Measurements from ENCODE around the gene TRIO.
A peak's percentile ranks its signal among the peaks of the same experiment; 100 is the strongest.

Gene TRIO

GRCh38 chr5:14123551-14123950 is 19.6 kb upstream of the TRIO start:
- DNase-seq: no peak

- no peak for DNase-seq
Observed at GRCh38 chr5:14123974-14124482, 19.1 kb upstream of the TRIO start.

- no peak for DNase-seq
Observed at GRCh38 chr5:14125262-14125661, 17.9 kb upstream of the TRIO start.

DNA sequence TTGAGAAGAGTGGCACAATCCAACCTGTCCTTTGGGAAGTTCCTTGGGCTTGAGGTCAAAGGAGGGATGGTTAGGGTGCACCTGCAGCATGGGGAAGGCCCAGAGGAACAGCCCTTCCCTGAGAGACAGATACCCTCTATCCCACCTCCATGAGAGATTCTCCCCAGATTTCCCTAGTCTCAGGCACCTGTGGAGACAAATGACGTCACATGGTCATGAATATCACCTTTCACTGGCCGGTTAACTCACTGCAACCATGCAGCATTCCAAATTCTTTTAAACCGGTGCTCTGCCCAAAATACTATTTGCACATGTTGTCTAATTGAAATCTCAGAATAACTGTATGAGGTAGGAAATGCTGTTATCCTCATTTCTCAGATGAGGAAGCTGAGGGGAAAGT is 15.6 kb upstream of the TRIO start:
- DNase-seq: no peak

GRCh38 chr5:14128079-14128478 is 15.1 kb upstream of the TRIO start:
- no peak for DNase-seq

- DNase-seq: no peak
Observed at GRCh38 chr5:14129123-14129522, 14.0 kb upstream of the TRIO start.

GRCh38 chr5:14131855-14132503 is 11.2 kb upstream of the TRIO start:
- no peak for DNase-seq

DNA sequence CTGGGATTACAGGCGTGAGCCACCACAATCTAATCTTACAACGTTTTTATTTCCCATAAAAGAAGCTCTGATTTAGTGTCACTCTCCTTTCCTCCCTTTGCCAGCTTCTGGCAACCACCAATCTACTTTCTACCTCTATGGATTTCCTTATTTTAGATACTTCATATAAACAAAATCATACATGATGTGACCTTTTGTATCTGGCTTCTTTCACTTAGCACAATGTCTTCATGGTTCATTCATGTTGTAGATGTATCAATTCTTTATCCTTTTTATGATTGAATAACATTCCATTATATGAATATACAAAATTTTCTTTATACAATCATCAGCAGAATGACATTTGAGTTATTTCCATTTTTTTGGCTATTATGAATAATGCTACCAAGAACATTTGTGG is 9.7 kb upstream of the TRIO start:
- DNase-seq: no peak

GRCh38 chr5:14134083-14134482 is 9.1 kb upstream of the TRIO start:
- no peak for DNase-seq

GRCh38 chr5:14134771-14135170 is 8.4 kb upstream of the TRIO start:
- no peak for DNase-seq

DNA sequence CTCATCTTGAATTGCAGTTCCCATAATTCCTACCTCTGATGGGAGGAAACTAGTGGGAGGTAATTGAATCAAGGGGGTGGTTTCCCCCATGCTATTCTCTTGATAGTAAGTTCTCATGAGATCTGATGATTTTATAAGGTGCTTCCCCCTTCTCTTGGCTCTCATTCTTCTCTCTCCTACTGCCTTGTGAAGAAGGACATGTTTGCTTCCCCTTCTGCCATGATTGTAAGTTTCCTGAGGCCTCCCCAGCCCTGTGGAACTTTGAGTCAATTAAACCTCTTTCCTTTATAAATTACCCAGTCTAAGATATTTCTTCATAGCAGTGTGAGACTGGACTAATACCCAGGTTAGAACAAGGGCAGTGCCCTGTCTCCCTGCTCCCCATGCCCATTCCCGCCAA is 7.5 kb upstream of the TRIO start:
- DNase-seq: no peak

DNA sequence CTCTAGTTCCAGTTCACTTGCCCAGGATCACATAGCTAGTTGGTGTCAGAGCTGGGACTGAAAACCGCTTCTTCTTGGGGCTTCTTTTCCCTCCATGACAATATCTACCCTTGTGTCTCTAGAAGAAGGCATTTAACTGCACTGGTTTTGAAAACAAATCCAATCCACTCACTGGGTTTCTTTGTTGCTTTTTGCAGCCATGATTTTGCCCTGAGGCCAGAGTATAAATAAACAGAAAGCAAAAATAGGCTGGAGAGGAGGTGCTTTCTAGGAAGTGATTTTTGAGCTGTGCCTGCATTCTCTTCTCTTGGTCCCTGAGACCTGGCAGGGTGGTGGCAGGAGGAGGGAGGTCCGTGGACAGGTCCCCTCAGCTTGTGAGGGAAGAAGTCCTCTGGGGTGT is 6.9 kb upstream of the TRIO start:
- no peak for DNase-seq

GRCh38 chr5:14138608-14139540 is 4.3 kb upstream of the TRIO start:
- DNase-seq: no peak

GRCh38 chr5:14141764-14142163 is 1.4 kb upstream of the TRIO start:
- DNase-seq: no peak

- DNase-seq: no peak
Observed at GRCh38 chr5:14142202-14142826, 828 bp upstream of the TRIO start.

DNA sequence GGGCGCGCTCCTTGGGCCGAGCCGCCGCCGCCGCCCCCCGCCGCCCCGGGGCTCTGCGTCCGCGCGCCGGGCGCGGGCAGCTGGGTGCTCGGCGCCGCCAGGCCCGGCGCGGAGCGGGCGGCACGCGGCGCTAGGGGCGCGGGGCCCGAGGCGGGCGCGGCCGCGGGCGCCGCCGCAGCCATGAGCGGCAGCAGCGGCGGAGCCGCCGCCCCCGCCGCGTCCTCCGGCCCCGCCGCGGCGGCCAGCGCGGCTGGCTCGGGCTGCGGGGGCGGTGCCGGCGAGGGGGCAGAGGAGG is 351 bp downstream of the TRIO start:
- no peak for DNase-seq

GRCh38 chr5:14143841-14144585 is 871 bp downstream of the TRIO start:
- DNase-seq: no peak

GRCh38 chr5:14144586-14145434 is 1.7 kb downstream of the TRIO start:
- DNase-seq: peak; percentile 58 to 94

DNA sequence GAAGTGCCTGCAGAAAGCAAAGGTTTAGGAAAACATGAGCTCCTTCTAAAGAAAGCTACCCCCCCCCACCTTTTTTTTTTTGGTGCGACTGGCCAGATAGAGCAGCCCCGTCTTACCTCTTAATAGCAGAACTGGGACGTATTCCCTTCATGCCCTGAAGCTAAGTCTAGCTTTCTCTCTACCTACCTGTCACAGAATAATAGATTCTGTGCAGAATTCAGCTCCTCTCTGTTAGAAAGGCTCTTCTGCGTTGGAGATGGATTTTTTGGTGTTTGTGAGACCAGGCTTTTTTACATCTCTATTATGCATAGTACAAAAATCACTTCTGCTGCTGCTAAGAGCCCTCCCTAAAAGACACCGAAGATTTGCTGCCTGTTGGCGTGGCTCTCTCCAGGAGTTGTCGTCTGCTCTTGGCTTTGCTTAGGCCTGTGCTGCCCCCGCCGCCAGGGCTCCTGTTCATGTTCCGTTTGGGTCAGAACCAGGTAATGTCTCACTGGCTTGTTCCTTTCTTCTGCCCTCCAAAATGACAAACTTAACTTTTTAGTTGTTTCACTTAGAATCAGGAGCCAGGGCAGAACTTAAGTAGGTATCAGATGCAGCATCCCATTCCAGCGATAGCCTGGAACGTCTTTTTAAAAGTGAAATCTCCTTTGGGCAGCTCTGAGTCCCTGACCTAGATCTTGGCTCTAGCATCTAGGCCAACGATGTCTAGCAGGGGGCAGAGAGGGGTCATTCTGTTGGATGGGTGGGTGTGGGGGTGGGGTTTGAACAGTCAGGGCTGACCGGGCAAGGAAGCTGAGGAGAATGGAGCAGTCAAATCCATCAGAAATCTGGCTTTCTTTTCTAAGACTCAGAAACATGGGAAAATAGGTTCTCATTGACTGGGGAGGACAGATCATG is 2.5 kb downstream of the TRIO start:
- no peak for DNase-seq

GRCh38 chr5:14146725-14147124 is 3.6 kb downstream of the TRIO start:
- no peak for DNase-seq

- no peak for DNase-seq
Observed at GRCh38 chr5:14147210-14147609, 4.1 kb downstream of the TRIO start.

All from SW 1271 (cell line).